HG03432 (cell line): Measurements from ENCODE around the gene KRT82.

Experiments
- ATAC-seq: cut with Tn5 transposase; IDR thresholded peaks from one replicate; pipeline ENCODE4 v1.9.1; 2021; ENCODE audit warnings: mild to moderate bottlenecking, moderate library complexity; ENCODE audit not compliant: unreplicated experiment

KRT82 gene

GRCh38 chr12:52363111-52363679 lies 42.9 kb downstream of the KRT82 start:
- no peak for ATAC-seq

- no peak for ATAC-seq
Observed at GRCh38 chr12:52362118-52362726, 43.9 kb downstream of the KRT82 start.

- ATAC-seq = no peak
Observed at GRCh38 chr12:52361553-52361952, 44.6 kb downstream of the KRT82 start.

- no peak for ATAC-seq
Observed at GRCh38 chr12:52360663-52361271, 45.4 kb downstream of the KRT82 start.

- ATAC-seq = no peak
Observed at GRCh38 chr12:52360106-52360662, 46.0 kb downstream of the KRT82 start.

GRCh38 chr12:52359621-52360061 lies 46.5 kb downstream of the KRT82 start:
- no peak for ATAC-seq

GRCh38 chr12:52358575-52359350 lies 47.4 kb downstream of the KRT82 start:
- peak; percentile 95 for ATAC-seq

GRCh38 chr12:52356762-52357580 lies 49.2 kb downstream of the KRT82 start:
- no peak for ATAC-seq

GRCh38 chr12:52356031-52356761 lies 49.9 kb downstream of the KRT82 start:
- no peak for ATAC-seq

- ATAC-seq = no peak
Observed at GRCh38 chr12:52355176-52355575, 51.0 kb downstream of the KRT82 start.

GRCh38 chr12:52354200-52354599 lies 51.9 kb downstream of the KRT82 start:
- no peak for ATAC-seq

GRCh38 chr12:52353766-52354165 lies 52.4 kb downstream of the KRT82 start:
- no peak for ATAC-seq

- ATAC-seq = no peak
Observed at GRCh38 chr12:52352951-52353350, 53.2 kb downstream of the KRT82 start.

- no peak for ATAC-seq
Observed at GRCh38 chr12:52351196-52352059, 54.7 kb downstream of the KRT82 start.

- no peak for ATAC-seq
Observed at GRCh38 chr12:52350786-52351185, 55.3 kb downstream of the KRT82 start.

GRCh38 chr12:52350021-52350620 lies 56.0 kb downstream of the KRT82 start:
- ATAC-seq = no peak

- ATAC-seq = no peak
Observed at GRCh38 chr12:52349196-52349595, 56.9 kb downstream of the KRT82 start.
